GM18870 (cell line): ENCODE data around the gene MYH13.
A peak's percentile ranks its signal among the peaks of the same experiment; 100 is the strongest.

Experiments
- ATAC-seq: cut with Tn5 transposase; IDR thresholded peaks from one replicate; pipeline ENCODE4 v1.9.1; 2021; ENCODE audit warnings: moderate library complexity; ENCODE audit not compliant: unreplicated experiment

MYH13 gene

DNA sequence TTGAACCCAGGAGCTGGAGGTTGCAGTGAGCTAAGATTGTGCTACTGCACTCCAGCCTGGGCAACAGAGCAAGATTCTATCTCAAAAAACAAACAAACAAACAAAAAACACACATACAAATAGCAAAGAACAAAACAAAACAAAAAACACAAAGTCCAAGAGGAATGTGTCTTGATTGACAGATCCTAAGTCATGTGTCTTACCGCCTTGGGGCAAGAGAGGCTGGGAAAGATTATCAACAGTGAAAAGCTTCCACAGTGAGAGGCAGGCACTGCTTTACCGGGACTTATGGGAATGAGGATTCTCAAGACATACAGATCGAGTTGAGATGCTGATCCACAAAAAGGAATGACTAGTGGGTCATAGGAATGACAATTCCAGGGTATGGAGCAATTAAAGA lies 111.7 kb downstream of the MYH13 start:
- ATAC-seq = no peak

DNA sequence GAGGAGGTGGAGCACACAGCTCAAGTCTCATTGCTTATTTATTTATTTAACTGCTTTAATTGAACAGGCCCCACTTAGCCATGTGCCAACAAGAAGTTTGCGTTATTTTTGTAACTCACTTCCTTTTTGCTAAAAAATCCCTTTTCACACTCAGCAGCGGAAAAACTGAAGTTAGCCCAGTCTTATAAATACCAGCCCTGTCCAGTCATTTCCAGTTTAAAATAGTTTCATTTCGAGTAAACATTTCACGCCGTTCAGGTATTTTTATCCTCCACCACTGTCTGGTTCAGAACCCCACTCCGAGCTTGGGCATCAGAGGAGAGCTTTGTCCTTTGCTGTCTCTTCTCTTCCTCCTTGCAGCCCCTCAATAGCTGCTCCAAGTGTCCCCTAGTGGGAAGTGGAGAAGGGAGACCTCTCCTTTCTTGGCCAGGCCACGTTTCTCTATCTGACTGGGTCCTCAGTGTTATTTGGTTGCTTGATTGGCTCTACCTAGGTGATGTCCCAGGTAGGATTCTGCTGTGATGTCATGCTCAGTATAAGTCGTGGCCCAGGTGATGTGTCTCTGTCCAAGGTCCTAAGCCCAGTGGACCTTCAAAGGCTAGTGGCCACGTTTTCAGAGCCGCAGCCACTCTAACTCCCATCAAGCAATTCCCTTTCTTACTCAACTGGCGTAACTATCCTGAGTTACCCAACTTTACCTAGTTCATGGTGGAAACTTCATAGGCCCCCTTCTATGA lies 121.4 kb downstream of the MYH13 start:
- ATAC-seq = peak; percentile 90
